H1 (cell line): Measurements from ENCODE around the gene IGFBP3. TPM values are rescaled to one million over a fixed set of nuclear protein-coding genes. Genes with fewer than 3 reads are reported as not detected.

Source experiments
- ATF2 ChIP-seq: IDR thresholded peaks from 2 replicates; pipeline ENCODE4 v1.6.1; 2012; ENCODE audit warnings: low read length, inconsistent platforms
- BRCA1 ChIP-seq: IDR thresholded peaks from 2 replicates; pipeline ENCODE4 v1.6.1; 2012; ENCODE audit warnings: low read depth, low read length, improper control_type of control experiment
- HDAC2 ChIP-seq, 2 experiments: fragments of 300-600 bp in 1 of 2; sonication (generic) in 1 of 2; IDR thresholded peaks; 2 replicates each; pipeline ENCODE4 v1.6.1; 2011 to 2012; ENCODE audit warnings: low read depth in 2 of 2, low read length in 2 of 2, mild to moderate bottlenecking in 2 of 2, moderate library complexity in 2 of 2, borderline replicate concordance in 1 of 2, inconsistent platforms in 1 of 2
- POU5F1 ChIP-seq: IDR thresholded peaks from 2 replicates; pipeline ENCODE4 v1.6.1; 2011; ENCODE audit warnings: low read depth, mild to moderate bottlenecking, low read length, moderate library complexity
- RBBP5 ChIP-seq: IDR thresholded peaks from 2 replicates; pipeline ENCODE4 v1.7.1; 2012; ENCODE audit warnings: low read depth, mild to moderate bottlenecking, inconsistent platforms, low read length, moderate library complexity, borderline replicate concordance
- SIX5 ChIP-seq: IDR thresholded peaks from 2 replicates; pipeline ENCODE4 v1.6.1; 2011; ENCODE audit warnings: mild to moderate bottlenecking, low read depth, low read length
- TAF1 ChIP-seq: IDR thresholded peaks from 2 replicates; pipeline ENCODE4 v1.6.1; 2011; ENCODE audit warnings: mild to moderate bottlenecking, low read depth, low read length
- ZNF274 ChIP-seq: IDR thresholded peaks from 2 replicates; pipeline ENCODE4 v1.7.0; 2012; ENCODE audit warnings: low read length, borderline replicate concordance; ENCODE audit errors: extremely low read depth
- polyA plus RNA-seq, 7 experiments: library from polyadenylated mRNA; depleted of rRNA in 3 of 7; stranded (reverse) in 5 of 7; unstranded in 2 of 7; fragments of >200 nt in 5 of 7; fragments of 200-250 nt in 2 of 7; gene quantifications; 1 replicate in 5 of 7; 2 replicates in 1 of 7; 4 replicates in 1 of 7; pipeline versions ENCODE4 v1.2.1 to v1.2.3, GENCODE V29; 2011 to 2013; ENCODE audit warnings: missing spikeins in 2 of 7, mixed read lengths in 2 of 7
- total RNA-seq: library from RNA; stranded (reverse); fragmentation: NEBNext Ultra II Directional; extraction: Animal tissue kit (Norgen Biotek cat#: 25700); gene quantifications from 2 replicates; pipeline ENCODE4 v1.2.1, GENCODE V29; 2021

The IGFBP3 gene
- total and polyA plus RNA-seq, 2 of the 8 experiments (the other 6 are each of a cell fraction or from before 2014, with no cell fraction given), result 5.5 to 12.1 TPM

DNA sequence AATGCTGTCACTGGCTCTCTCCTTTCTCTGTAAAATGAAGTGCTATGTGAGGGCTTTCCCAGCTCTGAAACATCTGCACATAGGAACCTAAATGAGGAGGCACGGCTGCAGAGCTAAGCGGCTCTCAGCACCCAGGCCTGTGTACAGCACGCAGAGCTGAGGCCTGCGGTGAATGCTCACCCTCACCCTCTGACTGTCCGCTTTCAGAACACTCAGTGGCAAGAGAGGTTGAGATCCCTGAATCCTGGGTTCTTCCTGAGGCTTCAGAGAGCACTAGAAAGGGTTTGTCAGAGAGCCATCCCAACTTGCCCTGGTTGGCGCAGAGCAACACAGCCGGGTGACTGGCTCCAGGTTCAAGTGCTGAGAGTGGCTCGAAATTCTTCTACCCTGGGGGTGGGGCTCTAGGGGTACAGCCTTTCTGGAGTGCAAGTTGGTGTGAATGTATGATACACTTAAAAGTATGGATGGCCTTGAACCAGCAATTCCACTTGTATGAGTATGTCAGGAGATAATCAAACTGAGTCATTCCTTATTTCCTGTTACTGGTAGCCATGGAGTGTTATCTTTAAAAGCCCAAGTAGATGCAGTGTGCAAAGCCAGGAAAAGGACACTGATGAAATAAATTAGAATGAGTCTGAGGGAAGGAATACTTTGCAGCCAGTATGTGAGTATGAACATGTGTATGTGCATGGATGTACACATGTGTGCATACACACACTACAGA lies 46.5 kb downstream of the IGFBP3 start (continued):
- TF ChIP-seq RBBP5 (no peak), ZNF274 (no peak), BRCA1 (no peak), TAF1 (no peak), HDAC2 (IDR thresholded peaks at IDR 0.05; ENCODE audit: borderline replicate concordance in 1 of 2, low read depth in 2 of 2, low read length in 2 of 2) (no peak), SIX5 (no peak), POU5F1 (no peak), ATF2 (no peak)
